Psoas muscle (tissue), 8 donors: ENCODE data around the gene CHN1. TPM values are rescaled to one million over a fixed set of nuclear protein-coding genes. Genes with fewer than 3 reads are reported as not detected.

Source experiments
- ATAC-seq, 4 donors: fragments of 200-7000 bp; cut with Tn5 transposase; one replicate each; pipeline ENCODE4 v1.9.1; 2020; ENCODE audit warnings: moderate library complexity in 3 of 4, mild to moderate bottlenecking in 2 of 4
- DNase-seq, 2 donors: peaks; one replicate each; pipeline ENCODE4 v3.0.0-alpha.2; 2020
- H3K27ac ChIP-seq: fragments of 200-600 bp; one replicate; pipeline ENCODE4 v1.8.0; 2022
- H3K27me3 ChIP-seq, 3 donors: fragments of 200-600 bp in 1 of 3; one replicate each; pipeline versions ENCODE4 v1.6.1 to v1.8.0; 2013 to 2022; ENCODE audit warnings: low read length in 2 of 3, mild to moderate bottlenecking in 2 of 3, moderate library complexity in 1 of 3; ENCODE audit not compliant: insufficient read depth in 3 of 3
- H3K36me3 ChIP-seq, 2 donors: fragments of 200-600 bp in 1 of 2; one replicate each; pipeline versions ENCODE4 v1.6.1 to v1.8.0; 2013 to 2022; ENCODE audit warnings: low read depth in 1 of 2, mild to moderate bottlenecking in 1 of 2, moderate library complexity in 1 of 2; ENCODE audit not compliant: insufficient read depth in 1 of 2
- H3K4me1 ChIP-seq: fragments of 200-600 bp; one replicate; pipeline ENCODE4 v1.8.0; 2022
- H3K4me3 ChIP-seq: fragments of 200-600 bp; one replicate; pipeline ENCODE4 v1.8.0; 2022; ENCODE audit warnings: mild to moderate bottlenecking
- H3K9me3 ChIP-seq: fragments of 200-600 bp; one replicate; pipeline ENCODE4 v1.8.0; 2022
- CTCF ChIP-seq: fragments of 200-600 bp; IDR thresholded peaks from one replicate; pipeline ENCODE4 v1.8.0; 2022; ENCODE audit warnings: antibody characterized with exemption
- WGBS, 3 donors: extraction: QIAGEN DNeasy Blood & Tissue Kit; methylation state at CpG; one replicate each; pipeline versions ENCODE4 v1.1.6 to v1.1.7; 2013; 5-methylcytosine and 5-hydroxymethylcytosine counted together
- intact Hi-C, 2 donors: fragments of 100-400 bp; cut with DNase I; formaldehyde crosslinking; loops; one replicate each; pipeline versions ENCODE4 v1.11.0 to v1.14.2; 2022
- polyA plus RNA-seq, 3 donors: library from polyadenylated mRNA; stranded (reverse); fragments of 200-250 nt; gene quantifications; one replicate each; pipeline ENCODE4 v1.2.3, GENCODE V29; 2013
- total RNA-seq, 4 donors: library from RNA; stranded (reverse); fragmentation: NEBNext Ultra II Directional in 2 of 4; extraction: Animal tissue kit (Norgen Biotek cat#: 25700) in 2 of 4; gene quantifications; one replicate each; pipeline versions ENCODE4 v1.2.1 to v1.2.4, GENCODE V29; 2021 to 2023
- donor health status: healthy with polysubstance abuse.
- donor health status: DM: no; HTN: no; CAD: no; lungs with moderate emphysema.
- donor health status: Bipolar disorder and iron deficiency.
- donor health status: healthy.
- donor health status: DM: yes; HTN: yes; CAD: no.
- donor health status: DM: no; HTN: no; CAD: no.
- donor health status: DM: no; HTN: no; CAD: no.
- donor health status: DM: yes; HTN: yes; CAD: no.

The CHN1 gene
- total and polyA plus RNA-seq, 7 donors, result 1.8 to 4.2 (median 2.3) TPM

DNA sequence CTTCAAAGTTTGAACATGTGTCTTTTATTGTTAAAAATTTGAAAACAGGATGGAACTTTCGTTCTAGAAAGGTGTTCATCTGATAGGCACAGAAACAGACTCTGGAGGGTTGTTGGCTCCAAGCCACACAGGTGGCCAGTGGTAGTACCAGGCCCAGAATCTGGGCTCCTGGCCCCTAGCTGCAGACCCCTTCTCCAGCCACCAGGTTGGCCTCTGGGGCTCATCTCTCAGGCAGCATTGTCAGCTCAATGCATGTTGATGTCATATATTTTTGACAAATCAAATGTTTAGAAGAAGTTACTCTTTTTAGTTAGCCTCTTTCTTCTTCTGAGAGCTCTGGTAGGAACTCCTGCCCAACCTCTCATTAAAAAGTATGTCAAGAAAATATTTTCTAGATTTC, 206.4 kb downstream of the CHN1 start:
- WGBS, 3 donors, result 41 to 97% (median 87%) methylated on average over 1 of the region's 1 CpG
- H3K36me3 ChIP-seq, result no peaks in the 10 kb centered on the region
- DNase-seq (no peak), ATAC-seq (no peak)
- H3K27me3 ChIP-seq, result no peaks in the 10 kb centered on the region
- no peaks in the 10 kb centered on the region for H3K9me3 ChIP-seq
- no peaks in the 10 kb centered on the region for H3K4me1 ChIP-seq
- intact Hi-C loops, result no loop called here
- no peak for TF ChIP-seq CTCF
- no peak overlapping the region for H3K4me3 ChIP-seq
- no peak overlapping the region for H3K27ac ChIP-seq

- TF ChIP-seq CTCF, result no peak
- no peak for ATAC-seq
- no peaks in the 10 kb centered on the region for H3K9me3 ChIP-seq
These were observed 207.4 kb downstream of the CHN1 start for GRCh38 chr2:174797781-174798276.

DNA sequence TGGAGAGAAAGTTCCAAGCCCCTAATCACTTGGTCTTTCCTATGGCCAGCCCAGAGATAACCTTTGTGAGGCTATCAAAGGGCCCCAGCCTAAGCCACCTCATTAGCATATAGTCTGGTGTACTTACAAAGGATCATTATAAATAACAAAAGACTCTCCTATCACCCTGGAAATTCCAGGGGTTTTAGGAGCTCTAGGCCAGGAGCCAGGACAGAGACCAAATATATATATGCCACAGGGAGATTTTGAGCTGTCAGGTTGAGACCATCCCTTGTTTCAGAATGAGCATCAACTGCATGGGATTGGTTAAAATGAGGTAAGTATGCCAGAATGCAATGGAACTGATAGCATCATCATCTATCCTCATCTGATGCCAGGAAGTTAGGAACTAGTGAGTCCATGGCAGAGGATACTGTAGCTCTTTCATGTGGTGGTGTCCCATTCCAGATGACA, 208.8 kb downstream of the CHN1 start:
- TF ChIP-seq CTCF, result no peak
- Histone ChIP-seq H3K4me3 (no peak overlapping the region), H3K27ac (no peak overlapping the region), H3K27me3 (no peaks in the 10 kb centered on the region), H3K9me3 (no peaks in the 10 kb centered on the region), H3K36me3 (no peaks in the 10 kb centered on the region), H3K4me1 (no peaks in the 10 kb centered on the region)
- ATAC-seq (no peak), DNase-seq (no peak)
- intact Hi-C loops, result no loop called here

More at GRCh38 chr2:174797781-174798276, 207.4 kb downstream of the CHN1 start:
- Histone ChIP-seq H3K27ac (no peak overlapping the region), H3K36me3 (no peaks in the 10 kb centered on the region), H3K4me1 (no peaks in the 10 kb centered on the region), H3K27me3 (no peaks in the 10 kb centered on the region), H3K4me3 (no peak overlapping the region)
- whole genome bisulfite sequencing, 3 donors, result 67 to 70% (median 69%) methylated on average over 1 of the region's 1 CpG
- intact Hi-C loops, result no loop called here
- no peak for DNase-seq

GRCh38 chr2:174794851-174795374, 210.3 kb downstream of the CHN1 start:
- Histone ChIP-seq H3K4me3 (no peak overlapping the region), H3K36me3 (no peaks in the 10 kb centered on the region), H3K27me3 (no peaks in the 10 kb centered on the region), H3K9me3 (no peaks in the 10 kb centered on the region), H3K4me1 (no peaks in the 10 kb centered on the region), H3K27ac (no peak overlapping the region)
- intact Hi-C loops, result no loop called here
- DNase-seq (no peak), ATAC-seq (no peak)
- 73 to 83% (median 78%) methylated on average over 3 of the region's 3 CpGs for WGBS, 3 donors
- TF ChIP-seq CTCF, result no peak
